ENCODE measurements around the gene RASA1.

Gene RASA1

GRCh38 chr5:87382224-87382623 is 114.5 kb downstream of the RASA1 start:
- FAIRE-seq (no peak), DNase-seq (ENCODE audit: insufficient read length, low spot score) (no peak)
- no peak for TF ChIP-seq CTCF (IDR thresholded peaks at IDR 0.05; ENCODE audit: insufficient read depth, missing control alignments)

- DNase-seq (ENCODE audit: insufficient read length, low spot score) (no peak), FAIRE-seq (no peak)
Observed at GRCh38 chr5:87383216-87383615, 115.5 kb downstream of the RASA1 start.

DNA sequence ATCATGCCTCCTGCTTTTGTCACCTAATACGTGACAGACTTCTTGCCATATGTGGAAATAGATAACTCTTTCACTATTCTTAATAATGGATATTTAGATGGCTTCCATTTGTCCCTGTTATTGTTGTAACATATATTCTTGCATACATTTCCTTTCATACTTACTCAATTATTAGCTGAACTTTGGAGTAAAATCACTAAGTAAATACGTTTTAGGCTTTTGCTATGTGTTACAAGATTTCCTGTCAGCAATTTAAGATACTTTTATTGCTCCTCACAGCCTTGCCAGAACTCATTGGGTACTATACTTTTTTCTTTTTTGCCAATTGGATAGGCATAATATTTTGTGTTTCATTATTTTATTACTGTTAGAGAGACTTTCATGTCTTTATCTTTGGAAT is 118.1 kb downstream of the RASA1 start:
- FAIRE-seq (no peak), DNase-seq (ENCODE audit: insufficient read length, low spot score) (no peak)
- TF ChIP-seq CTCF (IDR thresholded peaks at IDR 0.05; ENCODE audit: insufficient read depth, missing control alignments): no peak

More at GRCh38 chr5:87383216-87383615, 115.5 kb downstream of the RASA1 start:
- no peak for TF ChIP-seq CTCF (IDR thresholded peaks at IDR 0.05; ENCODE audit: insufficient read depth, missing control alignments)

DNA sequence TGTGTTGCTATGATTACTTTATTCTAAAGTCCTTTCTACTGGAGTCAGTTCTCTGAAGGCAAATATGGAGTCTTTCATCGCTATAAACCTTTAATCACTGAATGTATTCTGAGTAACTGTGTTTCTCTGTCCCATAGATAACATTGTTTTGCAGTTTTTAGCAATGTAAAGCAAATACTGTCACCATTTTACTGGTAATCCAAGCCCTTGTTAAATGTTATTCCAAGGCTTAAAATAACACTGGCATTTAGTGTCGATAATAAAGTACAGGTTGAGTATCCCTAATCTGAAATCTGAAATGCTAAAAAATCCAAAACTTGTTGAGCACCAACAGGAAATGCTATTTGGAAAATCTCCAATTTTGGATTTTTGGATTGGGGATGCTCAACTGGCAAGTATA is 120.4 kb downstream of the RASA1 start:
- no peak for DNase-seq (ENCODE audit: insufficient read length, low spot score)
- TF ChIP-seq CTCF (IDR thresholded peaks at IDR 0.05; ENCODE audit: insufficient read depth, missing control alignments): no peak
- FAIRE-seq: peak; percentile 25

DNA sequence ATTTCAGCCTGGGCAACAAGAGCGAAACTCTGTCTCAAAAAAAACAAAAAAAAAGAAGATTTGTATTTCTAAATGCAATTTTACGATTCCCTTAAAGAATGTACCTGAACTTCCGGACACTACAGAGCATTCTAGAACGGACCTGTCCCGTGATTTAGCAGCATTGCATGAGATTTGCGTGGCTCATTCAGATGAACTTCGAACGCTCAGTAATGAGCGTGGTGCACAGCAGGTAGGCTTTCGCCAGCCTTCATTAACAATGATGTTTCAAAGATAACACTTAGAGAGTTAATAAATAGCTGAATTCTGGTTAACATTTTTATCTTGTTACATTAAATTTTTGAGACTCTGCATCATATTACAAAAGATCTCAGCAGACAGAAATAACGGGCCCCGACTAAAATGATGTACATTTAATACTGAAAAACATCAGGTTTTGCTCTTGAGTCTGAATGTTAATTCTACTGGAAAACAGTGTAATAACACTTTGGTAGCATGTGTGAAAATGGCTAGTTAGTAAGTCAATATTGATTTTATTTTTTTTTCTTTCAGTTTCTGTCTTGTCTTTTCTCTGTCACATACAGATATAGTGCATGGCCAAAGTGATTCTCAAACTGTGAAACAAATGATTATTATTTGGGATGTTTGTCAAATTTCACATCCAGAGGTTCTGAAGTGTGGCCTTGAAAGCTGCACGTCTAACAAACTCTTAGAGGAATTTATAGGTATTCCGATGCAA is 121.8 kb downstream of the RASA1 start:
- FAIRE-seq (no peak), DNase-seq (ENCODE audit: insufficient read length, low spot score) (no peak)
- TF ChIP-seq CTCF (IDR thresholded peaks at IDR 0.05; ENCODE audit: insufficient read depth, missing control alignments): no peak

DNA sequence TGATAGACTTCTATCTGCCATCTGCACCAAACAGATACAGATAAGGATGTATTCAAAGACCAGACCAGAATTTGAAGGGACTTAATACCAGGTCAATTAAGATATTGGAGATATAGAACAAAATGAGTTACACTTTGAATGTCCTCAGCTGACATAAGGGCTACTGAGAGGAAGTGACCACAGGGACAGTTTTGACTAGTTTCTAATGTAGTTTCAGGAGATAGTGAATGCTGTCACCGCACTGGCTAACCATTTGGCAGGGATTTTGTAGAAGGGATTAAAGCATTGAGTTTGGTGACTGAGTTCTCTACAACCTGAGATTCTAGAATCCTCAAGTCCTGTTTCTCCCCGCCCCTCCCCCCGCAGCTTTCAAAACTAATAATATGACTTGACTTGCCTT is 122.4 kb downstream of the RASA1 start:
- TF ChIP-seq CTCF (IDR thresholded peaks at IDR 0.05; ENCODE audit: insufficient read depth, missing control alignments): no peak
- FAIRE-seq: no peak

DNA sequence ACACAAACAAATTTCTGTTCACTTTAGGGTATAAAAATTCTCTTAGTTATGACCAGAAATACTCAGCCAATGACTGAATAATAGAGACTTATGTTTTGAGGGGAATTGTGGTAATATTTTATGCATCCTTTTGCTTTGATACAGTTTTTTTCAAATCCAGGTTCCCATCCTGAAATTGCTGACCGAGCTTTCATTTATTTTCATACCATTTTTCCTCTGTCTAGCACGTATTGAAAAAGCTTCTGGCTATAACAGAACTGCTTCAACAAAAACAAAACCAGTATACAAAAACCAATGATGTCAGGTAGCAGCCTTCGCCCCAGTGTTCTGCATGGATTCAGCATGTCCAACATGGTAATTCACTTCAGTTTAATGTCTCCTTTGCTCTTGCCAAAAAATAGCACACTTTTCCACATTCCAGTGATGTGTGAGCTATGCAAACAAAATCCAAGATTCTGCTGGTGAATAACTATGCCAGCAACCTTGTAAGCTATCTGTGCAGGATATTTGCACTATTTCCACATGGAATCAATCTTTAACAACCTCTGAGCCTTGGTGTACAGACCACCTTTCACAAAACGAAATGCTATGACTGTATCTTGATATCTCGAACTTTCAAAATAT is 123.0 kb downstream of the RASA1 start:
- no peak for TF ChIP-seq CTCF (IDR thresholded peaks at IDR 0.05; ENCODE audit: insufficient read depth, missing control alignments)
- FAIRE-seq: no peak

More for the DNA sequence above, 122.4 kb downstream of the RASA1 start:
- DNase-seq (ENCODE audit: insufficient read length, low spot score): no peak

More for the DNA sequence above, 123.0 kb downstream of the RASA1 start:
- no peak for DNase-seq (ENCODE audit: insufficient read length, low spot score)
